GM18951 (cell line): ENCODE measurements around the gene DSCAM.
"Not testable (repeated sequence)": the region's sequence is repeated elsewhere in the genome, so short reads cannot be mapped to it uniquely, and the experiment has no call there.

ENCODE experiments used
- POLR2A ChIP-seq: IDR thresholded peaks from 4 replicates; pipeline ENCODE4 v1.6.1; 2011; ENCODE audit warnings: mild to moderate bottlenecking; ENCODE audit not compliant: insufficient read length, insufficient read depth; ENCODE audit errors: extremely low read depth
- in situ Hi-C: fragments of 300-500 bp; cut with MboI; formaldehyde crosslinking; loops from one replicate; pipeline ENCODE4 v1.12.0; 2022; ENCODE audit warnings: low sequenced_read_pairs, mixed read lengths, inconsistent platforms; ENCODE audit not compliant: unreplicated experiment

DSCAM gene

DNA sequence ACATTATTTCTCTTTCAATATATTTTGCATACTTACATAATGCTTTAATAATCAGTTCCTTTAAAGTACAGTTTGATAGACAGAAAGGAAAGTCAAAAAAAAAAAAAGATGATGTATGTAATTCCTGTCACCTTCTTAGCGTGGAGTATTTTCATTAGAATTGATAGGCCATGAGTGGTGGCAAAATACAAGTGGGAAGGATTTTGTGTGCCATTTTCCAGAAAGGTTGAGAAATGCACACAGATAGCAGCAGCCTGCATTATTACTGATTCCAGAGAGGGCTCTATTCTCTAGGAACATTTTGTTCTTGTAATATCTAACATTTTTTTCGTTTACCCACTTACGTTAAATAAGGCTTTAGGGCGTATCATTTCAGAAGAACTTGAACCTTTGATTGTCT, 475.6 kb downstream of the DSCAM start:
- TF ChIP-seq POLR2A = no peak
- in situ Hi-C loops = no loop called here

- in situ Hi-C loops = no loop called here
- no peak for TF ChIP-seq POLR2A
These were observed 490.3 kb downstream of the DSCAM start for GRCh38 chr21:40356644-40357043.

GRCh38 chr21:40355076-40355475, 491.9 kb downstream of the DSCAM start:
- in situ Hi-C loops = no loop called here
- no peak for TF ChIP-seq POLR2A

DNA sequence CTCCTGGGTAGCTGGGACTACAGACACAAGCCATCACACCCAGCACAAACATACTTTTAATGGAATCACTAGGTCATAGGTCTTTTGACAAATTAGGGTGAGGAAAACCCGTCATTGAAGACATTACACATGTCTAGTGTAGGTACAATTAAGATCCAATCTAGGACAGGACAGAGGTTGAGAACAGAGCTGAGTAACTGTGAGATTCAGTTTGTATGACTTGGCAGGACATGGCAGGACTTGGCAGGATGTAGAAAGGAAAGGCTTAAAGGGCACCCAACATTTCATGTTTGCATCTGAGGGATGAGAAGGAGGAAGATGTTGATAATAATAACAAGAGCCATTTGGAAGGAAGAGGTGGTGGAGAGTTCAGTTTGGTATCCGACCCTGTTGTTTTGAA, 496.0 kb downstream of the DSCAM start:
- TF ChIP-seq POLR2A = no peak
- in situ Hi-C loops = no loop called here

DNA sequence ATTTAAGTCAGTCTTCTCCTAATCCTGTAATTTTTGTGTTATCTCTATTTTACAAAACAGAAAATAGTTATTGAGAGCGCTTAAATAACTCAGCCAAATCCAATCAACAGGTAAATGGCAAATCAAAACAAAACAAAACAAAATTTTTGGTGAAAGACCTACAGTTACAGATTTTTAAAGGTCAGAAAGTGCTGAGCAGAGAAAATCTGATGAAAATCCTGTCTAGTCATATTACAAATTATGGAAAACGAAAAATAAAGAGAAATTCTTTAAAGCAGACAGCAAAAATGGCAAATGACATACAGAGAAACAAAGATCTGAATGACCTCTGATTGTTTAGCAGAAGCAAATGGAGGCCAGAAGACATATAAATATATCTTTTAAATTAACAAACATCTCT, 497.4 kb downstream of the DSCAM start:
- no peak for TF ChIP-seq POLR2A
- in situ Hi-C loops = no loop called here

GRCh38 chr21:40345711-40346321, 501.1 kb downstream of the DSCAM start:
- no peak for TF ChIP-seq POLR2A
- in situ Hi-C loops = no loop called here

GRCh38 chr21:40340357-40340756, 506.6 kb downstream of the DSCAM start:
- TF ChIP-seq POLR2A = no peak
- in situ Hi-C loops = no loop called here

DNA sequence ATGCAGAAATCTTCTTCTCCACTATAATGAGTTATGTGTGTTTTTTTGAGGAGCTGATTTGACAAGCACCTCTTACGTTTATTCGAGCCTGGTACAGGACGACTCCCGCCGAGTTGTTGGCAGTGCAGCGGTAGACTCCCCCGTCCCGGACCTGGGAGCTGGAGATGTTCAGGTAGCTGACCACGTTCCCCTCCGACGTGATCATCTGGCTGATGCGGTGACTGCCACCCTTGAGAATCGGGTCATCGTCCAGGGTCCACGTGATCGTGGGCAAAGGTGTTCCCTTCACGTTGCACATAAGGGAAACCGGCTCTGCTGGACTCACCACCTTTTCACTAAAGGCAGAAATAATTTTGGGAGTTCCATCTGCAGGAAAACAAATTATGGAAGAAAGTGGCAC, 507.9 kb downstream of the DSCAM start:
- in situ Hi-C loops = no loop called here
- TF ChIP-seq POLR2A = no peak

DNA sequence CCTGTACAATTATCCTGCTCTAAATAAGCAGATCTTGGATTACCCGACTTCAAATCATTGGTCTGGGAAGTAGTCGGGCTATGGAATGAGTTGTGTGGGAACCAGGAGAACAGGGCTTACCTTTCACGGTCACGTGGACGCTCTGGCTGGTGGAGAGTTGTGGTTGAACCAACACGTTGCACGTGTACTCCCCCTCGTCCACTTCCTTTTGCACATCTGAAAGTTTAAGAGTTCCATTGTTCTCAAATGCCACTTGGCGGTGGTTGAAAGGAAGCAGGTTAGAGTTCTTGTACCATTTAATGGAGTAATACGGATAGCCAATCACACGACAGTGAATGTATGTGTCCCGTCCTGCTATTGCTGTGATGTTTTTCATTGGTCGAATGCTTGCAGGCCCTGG, 509.0 kb downstream of the DSCAM start:
- TF ChIP-seq POLR2A = no peak
- in situ Hi-C loops = no loop called here

DNA sequence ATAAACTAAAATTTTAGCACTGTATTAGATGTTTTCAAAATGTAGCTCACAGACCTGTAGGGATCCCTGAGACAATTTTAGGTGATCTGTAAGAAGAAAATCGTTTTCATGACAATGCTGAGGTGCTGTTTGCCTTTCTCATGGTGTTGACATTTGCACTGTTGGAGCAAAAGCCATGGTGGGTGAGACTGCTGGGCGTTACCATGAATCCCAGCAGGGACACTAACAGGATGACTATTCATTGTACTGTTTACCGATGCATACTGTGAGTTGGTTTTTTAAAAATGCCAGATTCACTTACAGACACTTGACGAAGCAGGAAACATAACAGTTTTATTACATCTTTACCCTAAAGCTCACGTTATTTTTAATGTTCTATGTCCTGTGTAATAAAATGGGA, 511.3 kb downstream of the DSCAM start:
- TF ChIP-seq POLR2A = no peak
- in situ Hi-C loops = no loop called here

GRCh38 chr21:40334159-40334558, 512.8 kb downstream of the DSCAM start:
- TF ChIP-seq POLR2A = no peak
- in situ Hi-C loops = no loop called here

GRCh38 chr21:40333731-40334130, 513.2 kb downstream of the DSCAM start:
- no peak for TF ChIP-seq POLR2A
- in situ Hi-C loops = no loop called here

DNA sequence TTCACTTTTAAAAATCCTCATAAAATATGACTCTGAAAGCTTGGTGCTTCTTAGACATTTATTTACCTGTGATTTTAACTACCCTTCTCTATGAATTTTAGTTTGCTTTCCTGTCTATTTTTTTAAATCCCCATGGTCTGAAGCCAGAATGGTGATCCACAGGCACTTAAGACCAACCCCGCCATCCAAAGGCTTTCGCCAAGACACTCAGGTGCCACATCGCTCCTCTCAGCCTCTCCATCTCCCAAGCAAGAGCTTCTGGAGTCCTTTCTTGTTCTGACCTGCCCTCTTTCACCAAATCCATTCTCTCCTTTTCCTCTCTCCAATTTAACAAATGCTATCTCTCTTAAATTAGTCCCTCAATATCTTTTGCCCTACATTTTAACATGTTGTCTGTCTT, 515.2 kb downstream of the DSCAM start:
- TF ChIP-seq POLR2A = no peak
- in situ Hi-C loops = no loop called here

GRCh38 chr21:40331172-40331571, 515.8 kb downstream of the DSCAM start:
- in situ Hi-C loops = no loop called here
- no peak for TF ChIP-seq POLR2A

DNA sequence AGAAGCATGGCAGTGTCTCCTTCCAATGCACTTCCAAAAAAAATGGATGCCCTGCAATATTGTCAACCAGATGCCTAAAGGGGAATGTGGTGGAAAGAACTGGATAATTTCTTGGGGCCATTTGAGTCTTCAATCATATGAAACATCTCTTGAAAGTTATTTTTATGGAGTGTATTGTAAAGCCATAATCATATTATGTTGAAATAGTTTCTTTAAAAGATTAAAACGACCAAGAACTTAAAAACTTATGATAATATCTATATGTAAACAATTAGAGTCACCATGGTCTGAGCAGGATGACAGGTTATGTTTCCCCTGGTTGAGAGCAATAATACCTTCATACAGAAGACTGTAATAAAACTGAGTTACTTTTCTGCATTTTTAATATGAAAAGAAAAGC, 522.6 kb downstream of the DSCAM start:
- in situ Hi-C loops = no loop called here
- TF ChIP-seq POLR2A = no peak

- in situ Hi-C loops = not testable (repeated sequence)
These were observed 526.2 kb downstream of the DSCAM start for GRCh38 chr21:40320718-40321117.
